Hair follicle dermal papilla cell (primary cell): ENCODE measurements around the gene BMP15. TPM values are rescaled to one million over a fixed set of nuclear protein-coding genes. Genes with fewer than 3 reads are reported as not detected.

Source experiments
- total RNA-seq: library from RNA; depleted of rRNA; stranded (reverse); fragments of >200 nt; gene quantifications from 2 replicates; pipeline ENCODE4 v1.2.3, GENCODE V29; 2012

BMP15 gene
- not detected in 2 replicates for total RNA-seq

DNA sequence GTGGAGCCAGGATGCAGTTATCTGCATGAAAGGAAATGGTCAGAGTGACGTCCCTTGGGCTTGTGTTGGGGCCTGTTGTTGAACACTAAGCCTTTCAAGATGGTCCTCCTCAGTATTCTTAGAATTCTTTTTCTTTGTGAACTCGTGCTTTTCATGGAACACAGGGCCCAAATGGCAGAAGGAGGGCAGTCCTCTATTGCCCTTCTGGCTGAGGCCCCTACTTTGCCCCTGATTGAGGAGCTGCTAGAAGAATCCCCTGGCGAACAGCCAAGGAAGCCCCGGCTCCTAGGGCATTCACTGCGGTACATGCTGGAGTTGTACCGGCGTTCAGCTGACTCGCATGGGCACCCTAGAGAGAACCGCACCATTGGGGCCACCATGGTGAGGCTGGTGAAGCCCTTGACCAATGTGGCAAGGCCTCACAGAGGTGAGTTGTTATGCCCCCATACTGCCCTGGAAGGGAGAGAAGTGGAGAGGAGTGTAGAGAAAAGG, at the start of gene BMP15:
Gene BMP15, plus strand, starts transcription at position 51 of the 492 bp plus-strand sequence. Its CDS starts 49 bp downstream, at position 100.

Other genes with a start within 250 kb of the BMP15 start
- 2.2 and 2.6 TPM in 2 replicates for gene SHROOM4, start 96.5 kb upstream of the BMP15 start, total RNA-seq